Right atrium auricular region (tissue), 2 donors: Measurements from ENCODE around the gene SORBS1. TPM values are rescaled to one million over a fixed set of nuclear protein-coding genes. Genes with fewer than 3 reads are reported as not detected.

ENCODE experiments used
- DNase-seq: peaks from one replicate; pipeline ENCODE4 v3.0.0-alpha.2; 2019; ENCODE audit warnings: low spot score
- H3K27ac ChIP-seq, 2 donors: fragments of 200-600 bp; sonication (generic); 1 replicate in 1 of 2; 2 replicates in 1 of 2; pipeline ENCODE4 v1.5.1; 2016 to 2019
- H3K27me3 ChIP-seq, 2 donors: fragments of 200-600 bp; sonication (generic); one replicate each; pipeline versions ENCODE4 v1.5.1 to v1.6.0; 2017 to 2019
- H3K36me3 ChIP-seq: fragments of 200-600 bp; sonication (generic); one replicate; pipeline ENCODE4 v1.5.1; 2016
- H3K4me1 ChIP-seq, 2 donors: fragments of 200-600 bp; sonication (generic); one replicate each; pipeline versions ENCODE4 v1.5.1 to v1.6.0; 2017 to 2019
- H3K4me3 ChIP-seq, 2 donors: fragments of 200-600 bp; sonication (generic); 1 replicate in 1 of 2; 2 replicates in 1 of 2; pipeline ENCODE4 v1.5.1; 2017 to 2019; ENCODE audit warnings: mild to moderate bottlenecking in 1 of 2, moderate library complexity in 1 of 2
- H3K9me3 ChIP-seq, 2 donors: fragments of 200-600 bp; sonication (generic); one replicate each; pipeline ENCODE4 v1.5.1; 2019
- total RNA-seq, 2 donors: library from RNA; depleted of rRNA; stranded (reverse); fragments of >200 nt; gene quantifications; one replicate each; pipeline ENCODE4 v1.1.0, GENCODE V29; 2016
- TF ChIP-seq, protein P1 (sequence below), 2 donors: fragments of 200-600 bp; sonication (generic); IDR thresholded peaks; one replicate each; pipeline ENCODE4 v1.5.1; 2019; ENCODE audit warnings: antibody characterized with exemption in 2 of 2

The SORBS1 gene
- total RNA-seq, 2 donors from 2014 or later, result 742 to 815 TPM

GRCh38 chr10:95602382-95602781 lies 41.2 kb upstream of the SORBS1 start:
- H3K4me3 ChIP-seq, result no peak overlapping the region
- H3K36me3 ChIP-seq, result no peaks in the 10 kb centered on the region
- H3K4me1 ChIP-seq, result peaks cover 0 to 31% of the 10 kb centered on the region in 2 donors
- H3K9me3 ChIP-seq, result no peaks in the 10 kb centered on the region
- no peak for DNase-seq
- no peaks in the 10 kb centered on the region for H3K27me3 ChIP-seq
- TF ChIP-seq, protein P1, sequence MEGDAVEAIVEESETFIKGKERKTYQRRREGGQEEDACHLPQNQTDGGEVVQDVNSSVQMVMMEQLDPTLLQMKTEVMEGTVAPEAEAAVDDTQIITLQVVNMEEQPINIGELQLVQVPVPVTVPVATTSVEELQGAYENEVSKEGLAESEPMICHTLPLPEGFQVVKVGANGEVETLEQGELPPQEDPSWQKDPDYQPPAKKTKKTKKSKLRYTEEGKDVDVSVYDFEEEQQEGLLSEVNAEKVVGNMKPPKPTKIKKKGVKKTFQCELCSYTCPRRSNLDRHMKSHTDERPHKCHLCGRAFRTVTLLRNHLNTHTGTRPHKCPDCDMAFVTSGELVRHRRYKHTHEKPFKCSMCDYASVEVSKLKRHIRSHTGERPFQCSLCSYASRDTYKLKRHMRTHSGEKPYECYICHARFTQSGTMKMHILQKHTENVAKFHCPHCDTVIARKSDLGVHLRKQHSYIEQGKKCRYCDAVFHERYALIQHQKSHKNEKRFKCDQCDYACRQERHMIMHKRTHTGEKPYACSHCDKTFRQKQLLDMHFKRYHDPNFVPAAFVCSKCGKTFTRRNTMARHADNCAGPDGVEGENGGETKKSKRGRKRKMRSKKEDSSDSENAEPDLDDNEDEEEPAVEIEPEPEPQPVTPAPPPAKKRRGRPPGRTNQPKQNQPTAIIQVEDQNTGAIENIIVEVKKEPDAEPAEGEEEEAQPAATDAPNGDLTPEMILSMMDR (IDR thresholded peaks at IDR 0.05), result no peak
- H3K27ac ChIP-seq, result no peak overlapping the region

DNA sequence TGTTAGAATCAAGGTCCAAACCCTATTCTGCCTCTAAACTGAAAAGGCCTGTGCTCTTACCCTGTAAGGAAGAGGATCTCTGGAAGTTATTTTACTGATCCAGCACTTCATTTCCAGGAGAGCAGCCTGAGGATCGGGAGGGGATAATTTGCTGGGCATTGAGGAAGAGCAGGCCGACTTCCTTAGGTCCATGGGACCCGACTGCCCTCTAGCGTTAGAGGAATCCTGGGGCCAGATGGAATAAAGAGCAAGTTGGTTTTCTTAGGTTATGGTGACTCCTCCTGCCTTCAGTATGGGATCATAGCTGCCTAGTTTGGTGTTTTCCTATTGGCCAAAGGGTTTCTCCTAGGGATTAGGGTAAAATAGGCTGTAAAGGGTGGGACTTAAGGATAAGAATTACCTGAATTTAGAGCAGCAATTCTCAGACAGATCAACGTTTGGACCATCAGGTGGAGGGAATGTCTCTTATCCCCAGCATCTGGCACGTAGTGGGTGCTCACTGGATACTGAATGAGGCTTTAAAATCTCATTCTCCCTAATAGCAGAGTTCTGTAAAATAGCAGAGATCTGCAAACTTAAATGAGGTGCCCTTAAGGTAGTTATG lies 40.0 kb upstream of the SORBS1 start:
- peak overlapping the region; percentile 62 to 65 for H3K27ac ChIP-seq
- H3K27me3 ChIP-seq, result no peaks in the 10 kb centered on the region
- DNase-seq, result peak; percentile 86
- no peaks in the 10 kb centered on the region for H3K9me3 ChIP-seq
- TF ChIP-seq, protein P1 (IDR thresholded peaks at IDR 0.05), result peak; percentile 75 to 97
- H3K4me3 ChIP-seq, result no peak overlapping the region
- H3K36me3 ChIP-seq, result no peaks in the 10 kb centered on the region
- H3K4me1 ChIP-seq, result peaks cover 0 to 26% of the 10 kb centered on the region in 2 donors

GRCh38 chr10:95600158-95600557 lies 39.0 kb upstream of the SORBS1 start:
- no peaks in the 10 kb centered on the region for H3K27me3 ChIP-seq
- no peak for DNase-seq
- no peak overlapping the region for H3K4me3 ChIP-seq
- no peaks in the 10 kb centered on the region for H3K36me3 ChIP-seq
- TF ChIP-seq, protein P1 (IDR thresholded peaks at IDR 0.05), result no peak
- H3K4me1 ChIP-seq, result peaks cover 0 to 17% of the 10 kb centered on the region in 2 donors
- no peak overlapping the region for H3K27ac ChIP-seq
- no peaks in the 10 kb centered on the region for H3K9me3 ChIP-seq

DNA sequence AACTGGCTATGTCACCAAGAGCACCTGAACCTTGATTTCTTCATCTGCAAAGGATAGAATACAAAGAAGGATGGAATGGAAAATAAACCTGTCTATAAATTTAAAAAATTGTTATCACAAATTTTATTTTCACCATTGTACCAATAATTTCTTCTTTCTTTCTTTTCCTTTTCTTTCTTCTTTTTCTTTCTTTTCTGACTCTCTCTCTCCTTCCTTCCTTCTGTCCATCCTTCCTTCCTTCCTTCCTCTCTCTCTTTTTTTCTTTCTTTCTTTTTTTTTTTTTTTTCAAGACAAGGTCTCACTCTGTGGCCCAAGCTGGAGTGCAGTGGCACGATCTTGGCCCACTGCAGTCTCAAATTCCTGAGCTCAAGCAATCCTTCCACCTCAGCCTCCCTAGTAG lies 36.6 kb upstream of the SORBS1 start:
- H3K4me3 ChIP-seq, result no peak overlapping the region
- no peaks in the 10 kb centered on the region for H3K9me3 ChIP-seq
- peaks cover 0 to 7% of the 10 kb centered on the region in 2 donors for H3K4me1 ChIP-seq
- no peak for DNase-seq
- no peak overlapping the region for H3K27ac ChIP-seq
- H3K27me3 ChIP-seq, result no peaks in the 10 kb centered on the region
- H3K36me3 ChIP-seq, result no peaks in the 10 kb centered on the region
- TF ChIP-seq, protein P1 (IDR thresholded peaks at IDR 0.05), result no peak

GRCh38 chr10:95588025-95588424 lies 26.9 kb upstream of the SORBS1 start:
- Histone ChIP-seq H3K9me3 (no peaks in the 10 kb centered on the region), H3K4me3 (no peak overlapping the region), H3K36me3 (no peaks in the 10 kb centered on the region), H3K4me1 (no peaks in the 10 kb centered on the region), H3K27me3 (no peaks in the 10 kb centered on the region), H3K27ac (no peak overlapping the region)
- TF ChIP-seq, protein P1 (IDR thresholded peaks at IDR 0.05), result no peak
- no peak for DNase-seq
